ENCODE results near the gene SAP25. TPM values are rescaled to one million over a fixed set of nuclear protein-coding genes. Genes with fewer than 3 reads are reported as not detected.

The SAP25 gene
- total RNA-seq, 4 donors from 2014 or later: 2.4 to 8.4 (median 4.6) TPM

DNA sequence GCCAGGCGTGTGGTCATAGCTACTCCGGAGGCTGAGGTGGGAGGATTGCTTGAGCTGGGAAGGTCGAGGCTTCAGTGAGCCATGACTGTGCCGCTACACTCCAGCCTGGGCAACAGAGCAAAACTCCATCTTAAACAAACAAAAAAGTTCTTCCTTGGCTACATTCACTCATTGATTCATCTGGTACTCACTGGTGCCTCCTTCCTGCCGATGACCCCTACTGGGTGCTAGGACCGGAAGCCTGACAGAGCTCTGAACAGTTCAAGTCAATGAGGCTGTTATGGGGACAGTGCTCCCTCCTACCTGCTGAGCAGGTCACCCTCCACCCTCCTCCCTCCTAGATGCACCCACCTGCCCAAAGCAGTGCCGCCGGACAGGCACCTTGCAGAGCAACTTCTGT, 33.4 kb upstream of the SAP25 start:
- Histone ChIP-seq H3K9me3 (no peaks in the 10 kb centered on the region), H3K4me3 (no peak overlapping the region), H3K27me3 (no peaks in the 10 kb centered on the region), H3K4me1 (peaks cover 0 to 46% (median 6%) of the 10 kb centered on the region in 4 donors), H3K27ac (no peak overlapping the region), H3K36me3 (peaks cover 0 to 4% (median 0%) of the 10 kb centered on the region in 3 donors)
- no peak for TF ChIP-seq POLR2A (IDR thresholded peaks at IDR 0.05)
- no peak for TF ChIP-seq CTCF (IDR thresholded peaks at IDR 0.05)
- no peak for TF ChIP-seq EP300 (IDR thresholded peaks at IDR 0.05)
- WGBS, 2 donors: 82 to 83% methylated on average over 8 of the region's 8 CpGs
- DNase-seq (ENCODE audit: low spot score in 2 of 2): no peak

DNA sequence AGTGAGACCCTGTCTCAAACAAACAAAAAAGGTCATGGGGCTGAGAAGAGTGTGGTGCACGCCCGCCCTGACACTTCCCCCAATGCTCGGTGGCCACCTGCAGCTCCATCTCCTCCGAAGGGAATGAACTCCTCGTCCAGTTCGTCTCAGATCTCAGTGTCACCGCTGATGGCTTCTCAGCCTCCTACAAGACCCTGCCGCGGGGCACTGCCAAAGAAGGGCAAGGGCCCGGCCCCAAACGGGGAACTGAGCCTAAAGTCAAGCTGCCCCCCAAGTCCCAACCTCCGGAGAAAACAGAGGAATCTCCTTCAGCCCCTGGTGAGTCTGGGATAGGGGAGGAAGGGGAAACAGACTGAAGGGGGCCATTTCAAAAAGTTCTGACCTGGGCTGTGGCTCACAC, 32.6 kb upstream of the SAP25 start:
- no peak for TF ChIP-seq EP300 (IDR thresholded peaks at IDR 0.05)
- no peak for TF ChIP-seq CTCF (IDR thresholded peaks at IDR 0.05)
- TF ChIP-seq POLR2A (IDR thresholded peaks at IDR 0.05): no peak
- Histone ChIP-seq H3K4me1 (peaks cover 0 to 52% (median 8%) of the 10 kb centered on the region in 4 donors), H3K36me3 (peaks cover 0 to 4% (median 0%) of the 10 kb centered on the region in 3 donors), H3K4me3 (no peak overlapping the region), H3K9me3 (no peaks in the 10 kb centered on the region), H3K27ac (peak overlapping the region in 1 of 4 donors; percentile 91), H3K27me3 (no peaks in the 10 kb centered on the region)
- DNase-seq (ENCODE audit: low spot score in 2 of 2): no peak
- WGBS, 2 donors: 88 to 92% methylated on average over 12 of the region's 12 CpGs

- peak overlapping the region; percentile 70 to 91 (median 86) for H3K27ac ChIP-seq
- no peak for DNase-seq (ENCODE audit: low spot score in 2 of 2)
- no peaks in the 10 kb centered on the region for H3K27me3 ChIP-seq
- TF ChIP-seq POLR2A (IDR thresholded peaks at IDR 0.05) (no peak), CTCF (IDR thresholded peaks at IDR 0.05) (no peak), EP300 (IDR thresholded peaks at IDR 0.05) (no peak)
- peaks cover 0 to 58% (median 8%) of the 10 kb centered on the region in 4 donors for H3K4me1 ChIP-seq
- no peaks in the 10 kb centered on the region for H3K9me3 ChIP-seq
- peaks cover 0 to 4% (median 0%) of the 10 kb centered on the region in 3 donors for H3K36me3 ChIP-seq
- peak overlapping the region; percentile 60 to 85 (median 74) for H3K4me3 ChIP-seq
- WGBS, 2 donors: 8 to 14% methylated on average over 49 to 56 of the region's 68 CpGs
These were observed 31.5 kb upstream of the SAP25 start for GRCh38 chr7:100604976-100605911.

- 1% methylated on average over 17 to 49 of the region's 70 CpGs for WGBS, 2 donors
- H3K27ac ChIP-seq: peak overlapping the region; percentile 70 to 91 (median 86)
These were observed 30.6 kb upstream of the SAP25 start for GRCh38 chr7:100604028-100604975.

More at GRCh38 chr7:100604028-100604975, 30.6 kb upstream of the SAP25 start:
- peak; percentile 34 to 75 (median 47) for TF ChIP-seq CTCF (IDR thresholded peaks at IDR 0.05)
- TF ChIP-seq POLR2A (IDR thresholded peaks at IDR 0.05): peak; percentile 35 to 71
- peak in 1 of 2 donors; percentile 61 for TF ChIP-seq EP300 (IDR thresholded peaks at IDR 0.05)
- peaks cover 0 to 4% (median 0%) of the 10 kb centered on the region in 3 donors for H3K36me3 ChIP-seq
- H3K4me3 ChIP-seq: peak overlapping the region; percentile 60 to 85 (median 74)
- H3K9me3 ChIP-seq: no peaks in the 10 kb centered on the region
- H3K4me1 ChIP-seq: peaks cover 0 to 66% (median 8%) of the 10 kb centered on the region in 4 donors
- H3K27me3 ChIP-seq: no peaks in the 10 kb centered on the region
- DNase-seq (ENCODE audit: low spot score in 2 of 2): peak; percentile 50 to 57

Measured in tibial nerve (tissue), 4 donors.